DMS114 treated with DMSO at 0.1 percent for 48 hours (cell line): ENCODE results near the gene PFKM.

Experiments
- DNase-seq: peaks from one replicate; lab custom pipeline; 2025; ENCODE audit not compliant: unreplicated experiment; lab: John Stamatoyannopoulos, UW

The PFKM gene

DNA sequence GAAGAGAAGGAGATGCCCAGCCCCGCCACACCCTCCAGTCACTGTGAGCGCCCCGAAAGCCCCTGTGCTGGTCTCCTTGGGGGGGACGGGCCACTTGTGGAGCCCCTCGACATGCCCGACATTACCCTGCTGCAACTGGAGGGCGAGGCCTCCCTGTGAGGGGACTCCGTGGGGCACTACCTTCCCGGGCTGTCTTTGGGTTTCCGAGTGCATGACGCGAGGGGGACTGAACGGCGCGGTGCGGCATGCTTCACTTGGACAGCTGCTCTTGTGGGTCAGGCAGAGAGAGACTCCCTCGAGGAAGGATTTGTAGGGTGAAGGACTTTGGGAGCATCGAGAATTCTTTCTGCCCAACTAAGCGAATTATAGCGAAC lies 65.4 kb downstream of the PFKM start:
- no peak for DNase-seq

DNA sequence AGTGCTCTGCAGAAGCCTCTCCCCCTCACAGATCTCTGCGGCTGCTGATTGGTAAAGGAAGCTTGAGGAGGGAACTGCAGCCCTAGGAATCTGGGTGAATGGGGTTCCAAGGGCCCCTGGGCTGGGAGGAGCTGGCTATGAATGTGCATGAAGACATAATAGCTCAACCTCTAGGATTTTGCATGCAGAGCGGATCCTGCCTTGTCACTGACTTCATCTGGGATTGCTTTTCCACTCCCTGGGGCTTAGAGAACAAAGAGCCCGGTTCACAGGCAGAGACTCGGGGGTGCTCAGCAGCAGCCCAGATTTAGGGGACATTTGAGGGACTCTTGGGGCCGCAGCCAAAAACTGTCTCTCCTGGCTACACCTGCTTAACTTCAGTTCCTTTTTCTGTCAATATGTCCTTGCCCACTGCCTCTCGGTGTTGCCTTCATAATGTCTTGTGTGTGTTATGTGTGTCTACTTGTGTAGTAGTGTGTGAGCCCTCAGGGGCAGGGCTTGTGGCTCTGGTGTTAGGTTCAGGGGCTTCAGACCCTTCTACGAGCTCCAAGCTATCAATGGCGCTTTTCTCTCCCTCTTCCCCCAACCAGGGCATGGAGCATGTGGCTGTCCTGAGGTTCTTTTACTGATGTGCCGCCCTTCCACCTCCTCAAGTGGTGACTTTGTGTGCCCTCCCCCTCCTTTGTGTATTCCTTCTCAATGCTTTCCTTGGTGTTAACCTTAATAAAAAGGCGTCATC lies 66.2 kb downstream of the PFKM start:
- DNase-seq = no peak

DNA sequence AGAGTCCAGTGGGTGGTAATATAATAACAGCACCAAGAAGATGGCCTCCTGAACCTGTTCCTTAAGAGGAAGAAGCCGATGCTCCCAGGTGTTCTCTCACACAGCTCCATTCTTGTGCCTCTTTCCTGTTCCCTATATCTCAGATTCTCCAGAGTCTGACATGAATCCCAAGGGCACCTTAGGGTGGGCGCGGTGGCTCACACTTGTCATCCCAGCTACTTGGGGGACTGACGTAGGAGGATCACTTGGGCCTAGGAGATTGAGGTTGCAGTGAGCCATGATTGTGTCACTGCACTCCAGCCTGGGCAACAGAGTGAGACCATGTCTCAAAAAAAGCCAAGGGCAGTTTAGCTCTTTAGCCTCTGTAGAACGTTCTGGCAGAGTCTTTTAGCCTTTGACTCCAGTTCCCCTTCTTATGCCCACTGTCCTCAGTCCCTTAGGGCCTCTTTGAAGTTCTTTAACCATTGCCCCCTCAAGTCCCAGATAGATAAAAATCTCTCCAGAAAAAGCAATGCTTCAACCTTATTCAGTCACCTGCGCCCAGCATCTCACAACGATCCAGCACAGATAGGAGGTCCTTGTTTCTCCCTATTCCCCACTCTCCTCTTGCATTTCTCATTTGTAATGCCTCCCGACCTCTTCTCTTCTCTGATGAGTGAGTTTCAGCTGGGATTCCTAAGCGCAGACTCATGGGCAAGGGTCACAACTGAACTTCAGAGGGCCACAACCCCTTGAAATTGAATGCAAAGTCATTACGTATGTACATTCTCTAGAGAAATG lies 68.9 kb downstream of the PFKM start:
- DNase-seq = no peak

DNA sequence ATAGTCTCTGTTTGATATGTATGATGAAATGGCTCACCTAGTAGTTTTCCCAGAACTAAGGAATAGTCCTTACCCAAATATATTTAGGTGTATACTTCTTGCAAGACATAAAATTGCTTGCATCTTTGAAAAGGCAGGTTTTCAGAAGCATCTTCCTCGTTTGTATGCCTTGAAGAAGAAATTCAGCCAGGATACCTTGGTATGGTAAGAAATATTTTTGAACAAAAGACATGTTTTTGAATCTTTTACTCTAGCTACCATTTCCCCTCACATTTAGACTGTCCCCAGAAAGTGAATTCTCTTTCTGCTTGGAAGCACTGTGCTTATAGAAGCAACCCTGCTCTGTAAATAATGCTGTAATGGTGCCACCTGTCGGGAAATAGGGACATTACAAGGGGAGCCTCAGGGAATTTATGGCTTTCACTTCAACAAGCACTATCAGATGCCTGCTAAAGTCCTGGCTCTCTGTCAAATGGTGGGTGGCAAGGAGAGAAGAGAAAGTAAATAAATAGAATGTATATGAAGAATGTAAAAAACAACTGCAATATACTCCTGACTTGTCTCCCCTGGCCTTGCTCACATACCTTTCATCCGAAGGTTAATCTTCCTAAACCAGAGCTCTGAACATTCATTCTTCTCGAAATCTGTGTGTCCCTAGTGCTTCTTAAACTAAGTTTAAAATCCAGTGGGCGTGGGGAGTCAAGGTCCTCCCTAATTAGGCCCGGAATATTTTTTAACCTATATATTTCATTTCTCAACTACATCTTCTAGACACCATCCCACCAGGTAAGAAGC lies 70.4 kb downstream of the PFKM start:
- peak; percentile 68 for DNase-seq

DNA sequence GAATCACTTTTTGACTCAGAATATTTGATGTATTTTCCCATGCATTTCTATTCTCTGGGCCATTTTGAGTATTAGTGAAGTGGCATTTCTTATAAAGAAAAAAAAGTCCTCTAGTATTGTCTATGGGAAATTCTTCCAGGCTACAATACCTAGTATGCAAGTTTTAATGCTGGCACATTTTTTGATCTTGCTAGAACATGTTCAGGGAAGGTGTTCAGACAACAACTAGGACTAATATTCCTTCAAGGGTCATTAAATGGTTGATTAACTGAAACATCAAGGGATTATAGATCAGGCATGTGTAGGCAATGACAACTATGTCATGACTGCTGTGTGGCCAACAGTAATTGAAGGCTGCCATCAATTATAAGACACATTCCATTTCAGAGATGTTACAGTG lies 71.9 kb downstream of the PFKM start:
- DNase-seq = no peak

DNA sequence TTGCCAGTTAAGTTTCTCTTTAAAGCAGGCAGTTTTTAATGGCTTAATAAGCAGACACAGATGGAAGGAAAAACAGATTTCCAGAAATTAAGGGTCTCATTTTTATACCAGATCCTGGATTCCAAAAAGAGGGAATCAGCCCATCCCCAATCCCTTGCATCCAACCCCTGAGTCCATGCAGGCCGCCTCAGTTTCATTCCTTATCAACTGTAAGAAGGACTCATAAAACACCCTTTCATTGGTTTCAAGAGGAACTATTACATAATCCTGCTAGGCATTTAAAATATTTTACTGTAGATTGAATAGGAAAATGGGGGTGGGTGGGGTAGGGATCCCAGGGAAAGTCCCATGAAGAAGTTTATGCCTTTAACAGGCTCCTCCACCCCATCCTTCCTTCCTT lies 73.7 kb downstream of the PFKM start:
- no peak for DNase-seq

DNA sequence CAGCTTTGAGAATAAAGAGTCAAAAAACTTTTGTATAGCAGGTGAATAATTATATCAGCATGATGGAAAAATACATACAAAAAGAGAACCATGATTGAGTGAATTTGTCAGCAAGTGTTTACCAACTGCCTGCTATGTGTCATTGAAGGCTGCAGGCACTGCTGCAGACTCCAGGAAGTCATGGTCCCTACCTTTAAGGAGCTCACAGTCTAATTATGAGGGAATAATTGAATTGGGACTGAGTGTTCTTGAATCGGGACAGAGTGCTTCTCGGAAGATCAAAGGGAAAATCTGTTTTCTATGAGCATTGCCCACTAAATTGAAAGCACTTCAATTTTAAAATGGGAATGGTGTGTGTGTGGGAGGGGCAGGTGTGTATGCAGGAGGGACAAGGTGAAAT lies 74.5 kb downstream of the PFKM start:
- no peak for DNase-seq

DNA sequence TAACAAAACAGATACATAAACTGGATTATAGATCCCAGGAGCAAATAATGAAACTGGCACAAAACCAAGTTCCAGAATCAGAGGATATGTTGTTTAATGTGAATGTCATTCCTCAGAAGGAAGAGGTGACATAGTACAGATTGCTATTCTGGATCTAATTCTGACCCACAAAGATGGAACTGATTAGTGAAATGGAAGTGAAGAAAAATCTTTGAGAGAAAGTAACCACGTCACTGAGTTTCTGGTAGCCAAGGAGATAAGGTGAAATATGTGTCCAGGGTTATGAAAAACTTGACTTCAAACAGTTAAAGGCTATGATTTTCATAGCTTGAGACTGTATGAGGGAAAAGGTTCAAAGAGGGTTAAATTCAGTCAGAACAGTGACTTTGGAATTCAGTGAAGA lies 75.6 kb downstream of the PFKM start:
- DNase-seq = no peak
